Memory B cell (primary cell): ENCODE data around the gene CRB2.

Source experiments
- ATAC-seq: fragments of 150-1000 bp; cut with Tn5 transposase; 2 replicates; pipeline ENCODE4 v1.10.0; 2021; ENCODE audit warnings: low read depth, mild to moderate bottlenecking, moderate library complexity
- DNase-seq, 2 donors: peaks; one replicate each; pipeline ENCODE4 v3.0.0; 2022; ENCODE audit warnings: low spot score in 2 of 2
- H3K27ac Mint-ChIP-seq: one replicate; pipeline ENCODE4 v1.8.0; 2022; ENCODE audit warnings: mild to moderate bottlenecking, moderate library complexity, mixed read lengths
- H3K27me3 Mint-ChIP-seq: one replicate; pipeline ENCODE4 v1.8.0; 2022; ENCODE audit warnings: mixed read lengths
- H3K36me3 Mint-ChIP-seq: one replicate; pipeline ENCODE4 v1.8.0; 2022; ENCODE audit warnings: mild to moderate bottlenecking, mixed read lengths
- H3K4me1 Mint-ChIP-seq: one replicate; pipeline ENCODE4 v1.8.0; 2022; ENCODE audit warnings: mixed read lengths
- H3K4me3 Mint-ChIP-seq: one replicate; pipeline ENCODE4 v1.8.0; 2022; ENCODE audit warnings: mild to moderate bottlenecking, moderate library complexity, mixed read lengths
- H3K9me3 Mint-ChIP-seq: one replicate; pipeline ENCODE4 v1.8.0; 2022; ENCODE audit warnings: mixed read lengths

CRB2 gene

GRCh38 chr9:123371228-123371584 is 15.2 kb downstream of the CRB2 start:
- H3K4me3 Mint-ChIP-seq = no peak overlapping the region

GRCh38 chr9:123371805-123372590 is 16.0 kb downstream of the CRB2 start:
- Mint-ChIP-seq H3K36me3 (peaks cover 1% of the 10 kb centered on the region), H3K4me1 (peaks cover 7% of the 10 kb centered on the region), H3K27me3 (peaks cover 27% of the 10 kb centered on the region), H3K4me3 (peak overlapping the region; percentile 1), H3K27ac (no peak overlapping the region), H3K9me3 (no peaks in the 10 kb centered on the region)
- ATAC-seq (peak; percentile 21), DNase-seq (no peak)

More at GRCh38 chr9:123371228-123371584, 15.2 kb downstream of the CRB2 start:
- H3K36me3 Mint-ChIP-seq = peaks cover 1% of the 10 kb centered on the region
- ATAC-seq = no peak
- H3K4me1 Mint-ChIP-seq = peaks cover 7% of the 10 kb centered on the region
- no peak overlapping the region for H3K27ac Mint-ChIP-seq
- H3K9me3 Mint-ChIP-seq = no peaks in the 10 kb centered on the region
- peaks cover 27% of the 10 kb centered on the region for H3K27me3 Mint-ChIP-seq
- no peak for DNase-seq

- Mint-ChIP-seq H3K4me1 (peaks cover 7% of the 10 kb centered on the region), H3K9me3 (no peaks in the 10 kb centered on the region), H3K36me3 (peaks cover 1% of the 10 kb centered on the region), H3K4me3 (peak overlapping the region; percentile 18), H3K27ac (no peak overlapping the region), H3K27me3 (peaks cover 22% of the 10 kb centered on the region)
- ATAC-seq (no peak), DNase-seq (no peak)
These were observed 16.9 kb downstream of the CRB2 start for GRCh38 chr9:123372766-123373446.

GRCh38 chr9:123373447-123373923 is 17.5 kb downstream of the CRB2 start:
- Mint-ChIP-seq H3K4me1 (peaks cover 7% of the 10 kb centered on the region), H3K9me3 (no peaks in the 10 kb centered on the region), H3K27ac (no peak overlapping the region), H3K27me3 (peaks cover 22% of the 10 kb centered on the region), H3K36me3 (peaks cover 1% of the 10 kb centered on the region), H3K4me3 (no peak overlapping the region)
- ATAC-seq = no peak
- DNase-seq = no peak

- Mint-ChIP-seq H3K36me3 (peaks cover 1% of the 10 kb centered on the region), H3K4me3 (no peak overlapping the region), H3K9me3 (no peaks in the 10 kb centered on the region), H3K4me1 (peaks cover 7% of the 10 kb centered on the region), H3K27me3 (peaks cover 22% of the 10 kb centered on the region), H3K27ac (no peak overlapping the region)
- ATAC-seq (no peak), DNase-seq (no peak)
These were observed 17.9 kb downstream of the CRB2 start for GRCh38 chr9:123373946-123374345.

GRCh38 chr9:123375469-123376132 is 19.6 kb downstream of the CRB2 start:
- no peak for ATAC-seq
- Mint-ChIP-seq H3K4me1 (peaks cover 7% of the 10 kb centered on the region), H3K36me3 (peaks cover 1% of the 10 kb centered on the region), H3K4me3 (no peak overlapping the region), H3K27me3 (peaks cover 16% of the 10 kb centered on the region), H3K27ac (no peak overlapping the region), H3K9me3 (no peaks in the 10 kb centered on the region)
- DNase-seq = no peak

GRCh38 chr9:123376218-123377071 is 20.4 kb downstream of the CRB2 start:
- Mint-ChIP-seq H3K4me1 (peaks cover 7% of the 10 kb centered on the region), H3K27ac (no peak overlapping the region), H3K9me3 (no peaks in the 10 kb centered on the region), H3K4me3 (no peak overlapping the region), H3K27me3 (peaks cover 16% of the 10 kb centered on the region), H3K36me3 (peaks cover 3% of the 10 kb centered on the region)
- DNase-seq (no peak), ATAC-seq (no peak)

- H3K9me3 Mint-ChIP-seq = no peaks in the 10 kb centered on the region
- peaks cover 10% of the 10 kb centered on the region for H3K27me3 Mint-ChIP-seq
- H3K4me1 Mint-ChIP-seq = peaks cover 4% of the 10 kb centered on the region
- peaks cover 3% of the 10 kb centered on the region for H3K36me3 Mint-ChIP-seq
- DNase-seq = no peak
- no peak overlapping the region for H3K27ac Mint-ChIP-seq
- no peak overlapping the region for H3K4me3 Mint-ChIP-seq
- ATAC-seq = no peak
These were observed 21.4 kb downstream of the CRB2 start for GRCh38 chr9:123377211-123377971.

- H3K4me1 Mint-ChIP-seq = no peaks in the 10 kb centered on the region
- no peak overlapping the region for H3K27ac Mint-ChIP-seq
- H3K27me3 Mint-ChIP-seq = peaks cover 7% of the 10 kb centered on the region
- ATAC-seq (no peak), DNase-seq (no peak)
- H3K4me3 Mint-ChIP-seq = no peak overlapping the region
- peaks cover 3% of the 10 kb centered on the region for H3K36me3 Mint-ChIP-seq
- no peaks in the 10 kb centered on the region for H3K9me3 Mint-ChIP-seq
These were observed 22.0 kb downstream of the CRB2 start for GRCh38 chr9:123378025-123378424.

GRCh38 chr9:123378956-123379660 is 23.1 kb downstream of the CRB2 start:
- H3K36me3 Mint-ChIP-seq = peaks cover 7% of the 10 kb centered on the region
- no peak for ATAC-seq
- H3K9me3 Mint-ChIP-seq = no peaks in the 10 kb centered on the region
- no peak overlapping the region for H3K4me3 Mint-ChIP-seq
- peaks cover 7% of the 10 kb centered on the region for H3K27me3 Mint-ChIP-seq
- DNase-seq = no peak
- H3K27ac Mint-ChIP-seq = no peak overlapping the region
- H3K4me1 Mint-ChIP-seq = no peaks in the 10 kb centered on the region

- no peaks in the 10 kb centered on the region for H3K27me3 Mint-ChIP-seq
- ATAC-seq (no peak), DNase-seq (no peak)
- H3K36me3 Mint-ChIP-seq = peaks cover 7% of the 10 kb centered on the region
- H3K9me3 Mint-ChIP-seq = no peaks in the 10 kb centered on the region
- no peak overlapping the region for H3K4me3 Mint-ChIP-seq
- H3K4me1 Mint-ChIP-seq = no peaks in the 10 kb centered on the region
- no peak overlapping the region for H3K27ac Mint-ChIP-seq
These were observed 25.1 kb downstream of the CRB2 start for GRCh38 chr9:123380852-123381705.
